HCT116 (cell line): ENCODE data around the gene IDI1. TPM values are rescaled to one million over a fixed set of nuclear protein-coding genes. Genes with fewer than 3 reads are reported as not detected.
"Not testable (repeated sequence)": the region's sequence is repeated elsewhere in the genome, so short reads cannot be mapped to it uniquely, and the experiment has no call there.

Experiments used
- ATAC-seq: fragments of 200-7000 bp; cut with Tn5 transposase; 2 replicates; pipeline ENCODE4 v1.9.1; 2020; ENCODE audit warnings: mild to moderate bottlenecking, moderate library complexity
- BruUV-seq: library from RNA; stranded (reverse); fragments of 400-500 nt; replicated peaks from 2 replicates; lab custom pipeline; 2021; lab: Mats Ljungman, UMichigan
- CTCF ChIA-PET: fragments of 300-600 bp; sonication (Branson Sonifier 250); formaldehyde crosslinking; loops from one replicate; lab custom pipeline; 2021; ENCODE audit warnings: antibody characterized with exemption; lab: Charles Lee
- POLR2A ChIA-PET: fragments of 300-600, 350-600 bp; sonication (Branson Sonifier 250); formaldehyde crosslinking; loops from one replicate; lab custom pipeline; 2021; ENCODE audit warnings: antibody characterized with exemption; lab: Charles Lee
- RAD21 ChIA-PET, 2 experiments: fragments of 300-600 bp; sonication (Branson Sonifier 250); formaldehyde crosslinking; loops; one replicate each; lab custom pipeline; 2023; ENCODE audit warnings: low total read pairs in 2 of 2; ENCODE audit not compliant: uncharacterized antibody in 2 of 2, unreplicated experiment in 2 of 2, low non-redundant PET in 1 of 2; lab: Charles Lee
- DNase-seq: peaks from one replicate; pipeline ENCODE4 v3.0.0-alpha.2; 2010; ENCODE audit warnings: low read depth, low spot score
- H2AFZ ChIP-seq: fragments of 200-600 bp; shearing (Covaris generic), sonication (generic); 2 replicates; pipeline ENCODE4 v1.6.1; 2017; ENCODE audit warnings: low read depth, mixed run types, mixed read lengths, antibody characterized with exemption, low read length; ENCODE audit not compliant: poor library complexity, severe bottlenecking
- H3K27ac ChIP-seq: 2 replicates; pipeline ENCODE4 v1.5.1; 2012; ENCODE audit warnings: low read depth, low read length
- H3K27me3 ChIP-seq: fragments of 200-600 bp; sonication (generic); 2 replicates; pipeline ENCODE4 v1.6.1; 2016; ENCODE audit warnings: mixed run types, low read length, mixed read lengths; ENCODE audit not compliant: insufficient read depth
- H3K36me3 ChIP-seq, 2 experiments: fragments of 200-500 bp in 1 of 2; fragments of 200-600 bp in 1 of 2; sonication (Bioruptor generic) in 1 of 2; sonication (generic) in 1 of 2; 2 replicates each; pipeline versions ENCODE4 v1.5.1 to v1.6.1; 2014 to 2016; ENCODE audit warnings: low read length in 2 of 2, inconsistent platforms in 1 of 2, mixed read lengths in 1 of 2, mixed run types in 1 of 2; ENCODE audit not compliant: insufficient read depth in 2 of 2, control insufficient read depth in 1 of 2
- H3K4me1 ChIP-seq, 2 experiments: fragments of 200-600 bp in 1 of 2; sonication (generic) in 1 of 2; 2 replicates each; pipeline versions ENCODE4 v1.5.1 to v1.6.1; 2012 to 2017; ENCODE audit warnings: low read length in 2 of 2, inconsistent platforms in 1 of 2, mild to moderate bottlenecking in 1 of 2, mixed read lengths in 1 of 2, mixed run types in 1 of 2, moderate library complexity in 1 of 2; ENCODE audit not compliant: insufficient read depth in 2 of 2, control insufficient read depth in 1 of 2
- H3K4me2 ChIP-seq: fragments of 200-600 bp; sonication (generic); 2 replicates; pipeline ENCODE4 v1.6.1; 2017; ENCODE audit warnings: mixed run types, low read length, mixed read lengths
- H3K4me3 ChIP-seq, 2 experiments: fragments of 200-600 bp in 1 of 2; sonication (generic) in 1 of 2; replicated peaks in 1 of 2; 2 replicates each; pipeline ENCODE4 v1.5.1; 2011 to 2016; ENCODE audit warnings: low read length in 2 of 2, control low read depth in 1 of 2, low read depth in 1 of 2, mild to moderate bottlenecking in 1 of 2, mixed read lengths in 1 of 2, mixed run types in 1 of 2
- H3K79me2 ChIP-seq: fragments of 200-600 bp; sonication (generic); 2 replicates; pipeline ENCODE4 v1.6.1; 2017; ENCODE audit warnings: mild to moderate bottlenecking, mixed run types, low read length, moderate library complexity, mixed read lengths; ENCODE audit not compliant: insufficient read depth
- H3K9ac ChIP-seq: fragments of 200-600 bp; sonication (generic); 2 replicates; pipeline ENCODE4 v1.6.1; 2016; ENCODE audit warnings: low read length, mixed read lengths
- H3K9me2 ChIP-seq: fragments of 200-600 bp; sonication (generic), shearing (Covaris generic); 2 replicates; pipeline ENCODE4 v1.6.1; 2017; ENCODE audit warnings: mixed run types, mild to moderate bottlenecking, moderate library complexity; ENCODE audit not compliant: insufficient read depth
- H3K9me3 ChIP-seq, 2 experiments: fragments of 200-500 bp in 1 of 2; fragments of 200-600 bp in 1 of 2; sonication (Bioruptor generic) in 1 of 2; sonication (generic) in 1 of 2; 2 replicates each; pipeline ENCODE4 v1.6.1; 2014 to 2017; ENCODE audit warnings: low read length in 2 of 2, mixed read lengths in 2 of 2, inconsistent platforms in 1 of 2, low read depth in 1 of 2, mild to moderate bottlenecking in 1 of 2, mixed run types in 1 of 2, moderate library complexity in 1 of 2; ENCODE audit not compliant: control insufficient read depth in 1 of 2, insufficient read depth in 1 of 2
- H4K20me1 ChIP-seq: fragments of 200-600 bp; sonication (generic), shearing (Covaris generic); 2 replicates; pipeline ENCODE4 v1.6.1; 2017; ENCODE audit warnings: mixed run types, mild to moderate bottlenecking, moderate library complexity; ENCODE audit not compliant: insufficient read depth
- CBX3 ChIP-seq: IDR thresholded peaks from 2 replicates; pipeline ENCODE4 v1.6.1; 2012; ENCODE audit warnings: low read depth
- CTCF ChIP-seq, 3 experiments: fragments of 200-600 bp in 1 of 3; sonication (generic) in 1 of 3; IDR thresholded peaks in 2 of 3; conservative IDR thresholded peaks in 1 of 3; 2 replicates each; pipeline ENCODE4 v1.5.1; 2012 to 2017; ENCODE audit warnings: low read depth in 2 of 3, low read length in 2 of 3, antibody characterized with exemption in 1 of 3, borderline replicate concordance in 1 of 3, control low read depth in 1 of 3, mild to moderate bottlenecking in 1 of 3, mixed read lengths in 1 of 3, mixed run types in 1 of 3, moderate library complexity in 1 of 3; ENCODE audit not compliant: insufficient read depth in 1 of 3
- POLR2A ChIP-seq: IDR thresholded peaks from 2 replicates; pipeline ENCODE4 v1.7.0; 2011; ENCODE audit warnings: borderline replicate concordance; ENCODE audit not compliant: insufficient read depth, insufficient read length; ENCODE audit errors: extremely low read depth
- RAD21 ChIP-seq: IDR thresholded peaks from 2 replicates; pipeline ENCODE4 v1.6.1; 2012; ENCODE audit warnings: low read depth, mild to moderate bottlenecking
- REST ChIP-seq: IDR thresholded peaks from 2 replicates; pipeline ENCODE4 v1.6.1; 2012; ENCODE audit warnings: low read depth
- intact Hi-C: fragments of 100-400 bp; cut with micrococcal nuclease; formaldehyde crosslinking; loops from 2 replicates; pipeline ENCODE4 v1.10.0; 2022
- total RNA-seq: library from RNA; stranded (reverse); gene quantifications from one replicate; pipeline ENCODE4 v1.2.1, GENCODE V29; 2021; ENCODE audit not compliant: unreplicated experiment

IDI1 gene
- total RNA-seq, 1 experiment from 2014 or later, result 37.8 TPM

- H3K9me3 ChIP-seq, H3K4me2 ChIP-seq, DNase-seq, H3K9me2 ChIP-seq, RAD21 ChIA-PET, H4K20me1 ChIP-seq, ATAC-seq, H3K9ac ChIP-seq, intact Hi-C loops, H3K4me3 ChIP-seq, H3K27me3 ChIP-seq, CTCF ChIA-PET, BruUV-seq, POLR2A ChIA-PET, H3K79me2 ChIP-seq, H3K27ac ChIP-seq, H3K4me1 ChIP-seq, H2AFZ ChIP-seq: not testable (repeated sequence)
- H3K36me3 ChIP-seq, result peaks cover 18 to 26% of the 10 kb centered on the region in 2 experiments
Measured at GRCh38 chr10:1038769-1039168, 10.2 kb downstream of the IDI1 start.

- Histone ChIP-seq H3K36me3 (peaks cover 14 to 17% of the 10 kb centered on the region in 2 experiments), H3K9me2 (no peaks in the 10 kb centered on the region), H3K27ac (no peak overlapping the region), H4K20me1 (no peaks in the 10 kb centered on the region), H3K4me1 (0 out of 4 replicates have a peak, but pooled peaks cover 0 to 3% of the 10 kb centered on the region in 2 experiments)
- no TSS peak for BruUV-seq
- ATAC-seq (no peak), DNase-seq (no peak)
- POLR2A ChIA-PET, result no interaction called here
- TF ChIP-seq RAD21 (no peak), REST (no peak), CTCF (IDR thresholded peaks at IDR 0.05 in 2 of 3, conservative IDR thresholded peaks at IDR 0.05 in 1 of 3; ENCODE audit: borderline replicate concordance in 1 of 3, insufficient read depth in 1 of 3, low read depth in 2 of 3, low read length in 2 of 3) (no peak), CBX3 (no peak), POLR2A (no peak)
- TF ChIP-seq, all 23 proteins: peak for 0
- no peak overlapping the region for H3K9ac ChIP-seq
- H3K79me2 ChIP-seq, result no peaks in the 10 kb centered on the region
- H2AFZ ChIP-seq, result no peak overlapping the region
- intact Hi-C loops, result no loop called here
- H3K27me3 ChIP-seq, result no peaks in the 10 kb centered on the region
- H3K4me2 ChIP-seq, result no peak overlapping the region
- no peaks in the 10 kb centered on the region for H3K9me3 ChIP-seq
- H3K4me3 ChIP-seq, result no peak overlapping the region
- CTCF ChIA-PET, result no interaction called here
- RAD21 ChIA-PET, result no interaction called here
Measured at GRCh38 chr10:1037098-1037497, 11.8 kb downstream of the IDI1 start.
